Bronchial smooth muscle cell (primary cell): ENCODE data around the gene DUSP10. TPM values are rescaled to one million over a fixed set of nuclear protein-coding genes. Genes with fewer than 3 reads are reported as not detected.

ENCODE experiments used
- total RNA-seq: library from RNA; depleted of rRNA; stranded (reverse); fragments of >200 nt; gene quantifications from 2 replicates; pipeline ENCODE4 v1.2.1, GENCODE V29; 2014

Gene DUSP10
- 36.4 and 54.6 TPM in 2 replicates for total RNA-seq

DNA sequence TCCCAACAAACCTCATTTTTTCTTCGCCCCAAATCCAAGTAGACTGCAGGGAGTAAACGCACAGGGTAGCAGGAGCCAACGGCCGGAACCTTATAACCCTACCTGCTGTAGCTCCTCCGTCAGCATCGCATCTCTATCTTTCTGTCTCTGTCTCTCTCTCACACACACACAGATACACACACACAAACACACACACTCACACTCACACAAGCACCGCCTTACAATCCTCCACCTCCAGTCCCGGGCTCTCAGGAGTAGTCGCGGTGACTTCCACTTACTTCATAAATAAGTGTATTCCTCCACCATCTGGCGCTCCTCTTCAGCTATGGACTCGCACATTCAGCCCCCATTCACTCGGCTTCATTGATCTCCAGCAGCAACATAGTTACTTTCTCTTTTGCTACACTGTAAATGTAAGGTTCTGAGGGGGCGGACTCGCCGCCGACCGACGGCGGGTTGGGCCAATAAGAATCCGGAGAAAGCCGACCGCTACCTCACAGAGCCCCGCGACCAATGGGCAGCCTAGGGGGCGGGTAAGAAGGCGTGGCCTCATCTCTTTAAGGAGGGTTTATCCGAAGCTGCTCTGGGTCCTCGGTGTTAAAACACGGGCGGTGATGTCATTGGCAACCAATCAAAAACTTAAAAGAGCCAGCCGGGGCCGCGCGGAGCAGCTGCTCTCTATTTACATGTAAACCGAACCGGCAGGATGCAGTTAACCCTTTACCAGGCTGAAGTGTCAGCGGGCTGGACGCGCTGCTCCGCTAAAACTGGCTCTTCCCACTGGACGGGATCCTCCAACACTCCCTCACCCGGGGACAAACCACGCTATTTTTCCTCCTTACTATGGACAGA is at the start of gene DUSP10:
DUSP10 (minus strand) TSS at position 387 of the 852 bp plus-strand sequence. CDS start 2,345 bp downstream, outside the sequence.

